GM23248 (cell line): ENCODE measurements around the gene CD6. TPM values are rescaled to one million over a fixed set of nuclear protein-coding genes. Genes with fewer than 3 reads are reported as not detected.

Experiments used
- DNase-seq: peaks from one replicate; pipeline ENCODE4 v3.0.0-alpha.2; 2015
- H2AFZ ChIP-seq: fragments of 200-600 bp; sonication (generic); 2 replicates; pipeline ENCODE4 v1.6.1; 2016; ENCODE audit warnings: antibody characterized with exemption
- H3F3A ChIP-seq: fragments of 200-600 bp; sonication (generic); 2 replicates; pipeline ENCODE4 v1.6.1; 2016; ENCODE audit warnings: mild to moderate bottlenecking, antibody characterized with exemption, mixed run types; ENCODE audit not compliant: insufficient read depth
- H3K27ac ChIP-seq: fragments of 200-600 bp; sonication (generic); 2 replicates; pipeline ENCODE4 v1.5.1; 2016; ENCODE audit warnings: mild to moderate bottlenecking
- H3K27me3 ChIP-seq: fragments of 200-600 bp; sonication (generic); replicated peaks from 2 replicates; pipeline ENCODE4 v1.6.1; 2016; ENCODE audit warnings: mild to moderate bottlenecking; ENCODE audit not compliant: insufficient read depth
- H3K36me3 ChIP-seq: fragments of 200-600 bp; sonication (generic); 2 replicates; pipeline ENCODE4 v1.6.1; 2016; ENCODE audit warnings: low read depth, mild to moderate bottlenecking
- H3K4me1 ChIP-seq: fragments of 200-600 bp; sonication (generic); 2 replicates; pipeline ENCODE4 v1.6.1; 2016; ENCODE audit warnings: mild to moderate bottlenecking; ENCODE audit not compliant: insufficient read depth
- H3K4me2 ChIP-seq: fragments of 200-600 bp; sonication (generic); one replicate; pipeline ENCODE4 v1.6.1; 2016; ENCODE audit warnings: mild to moderate bottlenecking; ENCODE audit not compliant: unreplicated experiment
- H3K4me3 ChIP-seq: fragments of 200-600 bp; sonication (generic); 2 replicates; pipeline ENCODE4 v1.5.1; 2016; ENCODE audit warnings: mild to moderate bottlenecking
- H3K79me2 ChIP-seq: fragments of 200-600 bp; sonication (generic); 2 replicates; pipeline ENCODE4 v1.6.1; 2016; ENCODE audit warnings: mild to moderate bottlenecking; ENCODE audit not compliant: insufficient read depth
- H3K9ac ChIP-seq: fragments of 200-600 bp; sonication (generic); 2 replicates; pipeline ENCODE4 v1.6.1; 2016; ENCODE audit warnings: mild to moderate bottlenecking
- H3K9me2 ChIP-seq: fragments of 200-600 bp; sonication (generic); 2 replicates; pipeline ENCODE4 v1.6.1; 2016; ENCODE audit warnings: mixed run types, mild to moderate bottlenecking, moderate library complexity; ENCODE audit not compliant: insufficient read depth
- H3K9me3 ChIP-seq: fragments of 200-600 bp; sonication (generic); one replicate; pipeline ENCODE4 v1.6.1; 2017; ENCODE audit warnings: low read depth
- H4K20me1 ChIP-seq: fragments of 200-600 bp; sonication (generic); 2 replicates; pipeline ENCODE4 v1.6.0; 2016; ENCODE audit not compliant: insufficient read depth
- EZH2 ChIP-seq: fragments of 200-600 bp; sonication (generic); IDR thresholded peaks from 2 replicates; pipeline ENCODE4 v1.6.1; 2018; ENCODE audit warnings: antibody characterized with exemption, mild to moderate bottlenecking; ENCODE audit not compliant: insufficient read depth, poor library complexity, severe bottlenecking
- EZH2phosphoT487 ChIP-seq: fragments of 200-600 bp; sonication (generic); IDR thresholded peaks from 2 replicates; pipeline ENCODE4 v1.6.1; 2018; ENCODE audit warnings: antibody characterized with exemption, moderate library complexity, mild to moderate bottlenecking, low read depth; ENCODE audit not compliant: insufficient read depth
- WGBS, 2 experiments: methylation state at CpG; one replicate each; pipeline ENCODE4 v1.1.6; 2015 to 2017; ENCODE audit warnings: low lambda C conversion rate in 2 of 2, low coverage in 1 of 2; ENCODE audit errors: missing lambda C conversion rate in 2 of 2; 5-methylcytosine and 5-hydroxymethylcytosine counted together
- in situ Hi-C: fragments of 300-500 bp; cut with MboI; formaldehyde crosslinking; loops from 2 replicates; pipeline ENCODE4 v1.15.0; 2020
- polyA plus RNA-seq: library from polyadenylated mRNA; unstranded; fragments of >200 nt; fragmentation: Nextera tagmentation; extraction: Ambion mirVana; gene quantifications from 2 replicates; pipeline ENCODE4 v1.2.1, GENCODE V29; 2016
- total RNA-seq: library from RNA; depleted of rRNA; stranded (reverse); fragments of >200 nt; shearing (Covaris generic); gene quantifications from 2 replicates; pipeline ENCODE4 v1.2.3, GENCODE V29; 2014

The CD6 gene
- total and polyA plus RNA-seq, 2 experiments from 2014 or later: not detected

- no peaks in the 10 kb centered on the region for H3K36me3 ChIP-seq
- in situ Hi-C loops: no loop called here
Measured at GRCh38 chr11:61018059-61018458, 46.6 kb downstream of the CD6 start.

GRCh38 chr11:61019037-61019831 is 47.8 kb downstream of the CD6 start:
- H3K4me1 ChIP-seq: no peaks in the 10 kb centered on the region
- no peak overlapping the region for H3K4me2 ChIP-seq
- no peak overlapping the region for H3K9ac ChIP-seq
- no peak overlapping the region for H3K4me3 ChIP-seq
- no peak for TF ChIP-seq EZH2phosphoT487
- no peak for TF ChIP-seq EZH2
- H2AFZ ChIP-seq: no peak overlapping the region
- H3F3A ChIP-seq: no peaks in the 10 kb centered on the region
- H3K9me3 ChIP-seq: no peaks in the 10 kb centered on the region
- 68 to 72% methylated on average over 17 to 19 of the region's 19 CpGs for WGBS, 2 experiments
- no peaks in the 10 kb centered on the region for H3K79me2 ChIP-seq
- in situ Hi-C loops: no loop called here
- DNase-seq: no peak
- H3K27me3 ChIP-seq: peaks cover 18% of the 10 kb centered on the region; the same call in 1 of the 2 replicates
- no peaks in the 10 kb centered on the region for H4K20me1 ChIP-seq
- H3K9me2 ChIP-seq: no peaks in the 10 kb centered on the region
- H3K27ac ChIP-seq: no peak overlapping the region
- H3K36me3 ChIP-seq: no peaks in the 10 kb centered on the region

More at GRCh38 chr11:61018059-61018458, 46.6 kb downstream of the CD6 start:
- Histone ChIP-seq H2AFZ (no peak overlapping the region), H4K20me1 (no peaks in the 10 kb centered on the region), H3F3A (no peaks in the 10 kb centered on the region), H3K27me3 (peaks cover 17% of the 10 kb centered on the region; the same call in 1 of the 2 replicates), H3K9me3 (no peaks in the 10 kb centered on the region), H3K79me2 (no peaks in the 10 kb centered on the region), H3K9ac (no peak overlapping the region), H3K4me2 (no peak overlapping the region), H3K4me3 (no peak overlapping the region), H3K4me1 (no peaks in the 10 kb centered on the region), H3K27ac (no peak overlapping the region), H3K9me2 (no peaks in the 10 kb centered on the region)
- DNase-seq: no peak
- WGBS, 2 experiments: 13 to 17% methylated on average over 7 of the region's 7 CpGs
- no peak for TF ChIP-seq EZH2phosphoT487
- no peak for TF ChIP-seq EZH2

- Histone ChIP-seq H3K36me3 (no peaks in the 10 kb centered on the region), H3K4me2 (no peak overlapping the region), H4K20me1 (no peaks in the 10 kb centered on the region), H3K9me3 (no peaks in the 10 kb centered on the region), H3K27ac (no peak overlapping the region), H3K27me3 (peaks cover 20% of the 10 kb centered on the region; the same call in 1 of the 2 replicates), H3K9me2 (no peaks in the 10 kb centered on the region), H3F3A (no peaks in the 10 kb centered on the region), H3K9ac (no peak overlapping the region), H3K79me2 (no peaks in the 10 kb centered on the region), H3K4me3 (no peak overlapping the region), H3K4me1 (no peaks in the 10 kb centered on the region), H2AFZ (no peak overlapping the region)
- WGBS, 2 experiments: 57 to 59% methylated on average over 9 of the region's 9 CpGs
- in situ Hi-C loops: no loop called here
- TF ChIP-seq EZH2: no peak
- no peak for TF ChIP-seq EZH2phosphoT487
- no peak for DNase-seq
Measured at GRCh38 chr11:61019832-61020405, 48.4 kb downstream of the CD6 start.

- in situ Hi-C loops: no loop called here
- WGBS, 2 experiments: 82% methylated on average over 10 of the region's 10 CpGs
- no peak overlapping the region for H2AFZ ChIP-seq
- peaks cover 23% of the 10 kb centered on the region; the same call in 1 of the 2 replicates for H3K27me3 ChIP-seq
- no peaks in the 10 kb centered on the region for H3K36me3 ChIP-seq
- H3F3A ChIP-seq: no peaks in the 10 kb centered on the region
- no peak for DNase-seq
- H3K9ac ChIP-seq: no peak overlapping the region
- H3K79me2 ChIP-seq: no peaks in the 10 kb centered on the region
- no peak overlapping the region for H3K4me2 ChIP-seq
- H3K4me3 ChIP-seq: no peak overlapping the region
- no peaks in the 10 kb centered on the region for H3K9me2 ChIP-seq
- TF ChIP-seq EZH2phosphoT487: no peak
- TF ChIP-seq EZH2: no peak
- no peaks in the 10 kb centered on the region for H3K4me1 ChIP-seq
- H3K9me3 ChIP-seq: no peaks in the 10 kb centered on the region
- H3K27ac ChIP-seq: no peak overlapping the region
- H4K20me1 ChIP-seq: no peaks in the 10 kb centered on the region
Measured at GRCh38 chr11:61020551-61021235, 49.2 kb downstream of the CD6 start.
